Measurements from ENCODE around the gene RNF113A. TPM values are rescaled to one million over a fixed set of nuclear protein-coding genes. Genes with fewer than 3 reads are reported as not detected.

The RNF113A gene
- total and polyA plus RNA-seq, 2 of the 8 experiments (the other 6 are each of a cell fraction or from before 2014, with no cell fraction given), result 10.3 to 14.2 TPM

GRCh38 chrX:119900976-119901375 is 29.4 kb upstream of the RNF113A start:
- CTCF ChIA-PET (ENCODE audit: partially characterized antibody), result interaction anchor here (0.7 to 1.2 kb wide), 3 partner anchors 11 to 47 kb away, joined by 3 to 6 read pairs (median 3); no protein-coding TSS in a partner anchor
- POLR2A ChIA-PET (ENCODE audit: partially characterized antibody), result interaction anchor here (0.6 kb wide), 1 partner anchor 10 kb away, joined by 3 read pairs; no protein-coding TSS in a partner anchor
- Histone ChIP-seq H3K79me2 (ENCODE audit: control insufficient read depth in 1 of 2, insufficient read depth in 2 of 2, low read length in 2 of 2) (no peaks in the 10 kb centered on the region), H3K23me2 (ENCODE audit: low read depth, low read length) (no peaks in the 10 kb centered on the region), H3K9ac (replicated peaks in 1 of 4; ENCODE audit: extremely low read depth in 1 of 4, low read depth in 3 of 4, low read length in 3 of 4) (no peak overlapping the region), H2BK12ac (ENCODE audit: low read depth, low read length) (no peak overlapping the region), H3K18ac (ENCODE audit: extremely low read depth, low read length) (no peak overlapping the region), H3K36me3 (ENCODE audit: control insufficient read depth in 2 of 4, insufficient read depth in 4 of 4, low read length in 3 of 4) (no peaks in the 10 kb centered on the region), H3K79me1 (ENCODE audit: low read depth, low read length) (no peaks in the 10 kb centered on the region), H2AK5ac (ENCODE audit: low read depth, low read length) (no peak overlapping the region), H2BK20ac (ENCODE audit: low read length) (no peak overlapping the region), H3K14ac (ENCODE audit: insufficient read length) (no peak overlapping the region), H2BK120ac (replicated peaks; ENCODE audit: low read depth, low read length) (no peak overlapping the region), H4K20me1 (replicated peaks in 1 of 2; ENCODE audit: control insufficient read depth in 1 of 2, insufficient read depth in 2 of 2, low read length in 2 of 2) (no peaks in the 10 kb centered on the region), H3K9me3 (ENCODE audit: insufficient read depth in 2 of 2, low read depth in 1 of 2, low read length in 1 of 2) (no peaks in the 10 kb centered on the region), H2AFZ (ENCODE audit: low read length) (no peak overlapping the region), H3K23ac (ENCODE audit: insufficient read length) (no peak overlapping the region), H3K4me3 (ENCODE audit: extremely low read depth in 1 of 4, insufficient read depth in 2 of 4, low read depth in 3 of 4, low read length in 4 of 4) (no peak overlapping the region), H2BK15ac (ENCODE audit: low read length) (no peak overlapping the region), H4K8ac (ENCODE audit: extremely low read depth, insufficient read depth, low read length) (no peak overlapping the region), H3K27ac (ENCODE audit: low read depth, low read length) (no peak overlapping the region), H3K27me3 (replicated peaks in 1 of 4; ENCODE audit: control insufficient read depth in 3 of 4, extremely low read depth in 1 of 4, insufficient read depth in 3 of 4, low read length in 3 of 4) (no peaks in the 10 kb centered on the region), H4K5ac (ENCODE audit: insufficient read length, low read depth, low read length) (no peak overlapping the region), H2BK5ac (ENCODE audit: low read depth, low read length) (no peak overlapping the region), H3K4me2 (ENCODE audit: insufficient read depth in 1 of 2, low read depth in 2 of 2, low read length in 2 of 2) (no peak overlapping the region), H3K4me1 (replicated peaks in 1 of 4; ENCODE audit: control insufficient read depth in 3 of 4, insufficient read depth in 4 of 4, low read length in 3 of 4) (peaks cover 0 to 2% (median 0%) of the 10 kb centered on the region in 4 experiments; a peak in 1 of 7 replicates), H3K56ac (replicated peaks; ENCODE audit: insufficient read length, low read depth, low read length) (no peak overlapping the region), H3K4ac (replicated peaks; ENCODE audit: insufficient read length, low read depth, low read length) (no peak overlapping the region), H4K91ac (replicated peaks; ENCODE audit: insufficient read length, low read length) (no peak overlapping the region)
- TF ChIP-seq RXRA (IDR thresholded peaks at IDR 0.05; ENCODE audit: insufficient read depth, low read depth, low read length), result no peak
- FAIRE-seq, result no peak
- no peak for DNase-seq (ENCODE audit: low read depth in 1 of 2, low spot score in 2 of 2)
- 77% methylated on average over 1 of the region's 1 CpG; no CpG with 5 or more reads in 1 of the 2 experiments for WGBS, 2 experiments (ENCODE audit: extremely low coverage in 1 of 2, insufficient coverage in 1 of 2, insufficient read length in 1 of 2, insufficient replicate concordance in 2 of 2, low coverage in 1 of 2, low lambda C conversion rate in 2 of 2, missing lambda C conversion rate in 1 of 2)

Measured in H1 (cell line).